ENCODE data around the gene SCAP. TPM values are rescaled to one million over a fixed set of nuclear protein-coding genes. Genes with fewer than 3 reads are reported as not detected.
A peak's percentile ranks its signal among the peaks of the same experiment; 100 is the strongest.

SCAP gene
- total and polyA plus RNA-seq, 10 donors, result 17.8 to 116 (median 91.9) TPM

- Histone ChIP-seq H3K27ac (no peak overlapping the region), H3K4me1 (peaks cover 6 to 40% (median 15%) of the 10 kb centered on the region in 6 donors)
- TF ChIP-seq CTCF (IDR thresholded peaks at IDR 0.05 in 8 of 11, conservative IDR thresholded peaks at IDR 0.05 in 3 of 11) (no peak), POLR2AphosphoS5 (IDR thresholded peaks at IDR 0.05) (no peak), POLR2A (IDR thresholded peaks at IDR 0.05) (no peak)
These were observed 76.7 kb downstream of the SCAP start for GRCh38 chr3:47399016-47399415.

GRCh38 chr3:47398228-47398627 is 77.5 kb downstream of the SCAP start:
- no peak overlapping the region for H3K27ac ChIP-seq
- TF ChIP-seq CTCF (IDR thresholded peaks at IDR 0.05 in 8 of 11, conservative IDR thresholded peaks at IDR 0.05 in 3 of 11), result no peak
- TF ChIP-seq POLR2A (IDR thresholded peaks at IDR 0.05), result no peak
- no peak for TF ChIP-seq POLR2AphosphoS5 (IDR thresholded peaks at IDR 0.05)
- WGBS, 5 donors, result 91 to 95% (median 94%) methylated on average over 7 of the region's 7 CpGs
- no peaks in the 10 kb centered on the region for H3K9me3 ChIP-seq
- H3K4me3 ChIP-seq, result no peak overlapping the region
- DNase-seq, result no peak
- peaks cover 0 to 86% (median 24%) of the 10 kb centered on the region in 6 donors for H3K36me3 ChIP-seq
- no peaks in the 10 kb centered on the region for H3K27me3 ChIP-seq (replicated peaks in 1 of 7)
- H3K4me1 ChIP-seq, result peaks cover 6 to 46% (median 15%) of the 10 kb centered on the region in 6 donors
- intact Hi-C loops (cut with DNase I; ENCODE audit: low total_unique reads), result no loop called here

More at GRCh38 chr3:47399016-47399415, 76.7 kb downstream of the SCAP start:
- intact Hi-C loops (cut with DNase I; ENCODE audit: low total_unique reads), result no loop called here
- no peaks in the 10 kb centered on the region for H3K9me3 ChIP-seq
- peaks cover 0 to 91% (median 24%) of the 10 kb centered on the region in 6 donors for H3K36me3 ChIP-seq
- no peaks in the 10 kb centered on the region for H3K27me3 ChIP-seq (replicated peaks in 1 of 7)
- DNase-seq, result no peak
- H3K4me3 ChIP-seq, result no peak overlapping the region
- 86 to 100% (median 90%) methylated on average over 1 of the region's 1 CpG for WGBS, 5 donors

GRCh38 chr3:47394881-47395280 is 80.9 kb downstream of the SCAP start:
- Histone ChIP-seq H3K27ac (peak overlapping the region in 2 of 8 donors; percentile 50 to 68), H3K4me1 (peaks cover 6 to 65% (median 19%) of the 10 kb centered on the region in 6 donors), H3K9me3 (no peaks in the 10 kb centered on the region), H3K4me3 (no peak overlapping the region), H3K36me3 (peaks cover 0 to 71% (median 18%) of the 10 kb centered on the region in 6 donors), H3K27me3 (replicated peaks in 1 of 7) (no peaks in the 10 kb centered on the region)
- no peak for DNase-seq
- intact Hi-C loops (cut with DNase I; ENCODE audit: low total_unique reads), result no loop called here
- TF ChIP-seq CTCF (IDR thresholded peaks at IDR 0.05 in 8 of 11, conservative IDR thresholded peaks at IDR 0.05 in 3 of 11) (no peak), POLR2AphosphoS5 (IDR thresholded peaks at IDR 0.05) (no peak)
- WGBS, 5 donors, result 54 to 79% (median 73%) methylated on average over 3 of the region's 3 CpGs

GRCh38 chr3:47394140-47394870 is 81.4 kb downstream of the SCAP start:
- Histone ChIP-seq H3K36me3 (peaks cover 0 to 69% (median 14%) of the 10 kb centered on the region in 6 donors), H3K9me3 (no peaks in the 10 kb centered on the region), H3K4me3 (no peak overlapping the region), H3K4me1 (peaks cover 6 to 64% (median 19%) of the 10 kb centered on the region in 6 donors), H3K27me3 (replicated peaks in 1 of 7) (no peaks in the 10 kb centered on the region), H3K27ac (peak overlapping the region in 3 of 8 donors; percentile 38 to 68 (median 50))
- intact Hi-C loops (cut with DNase I; ENCODE audit: low total_unique reads), result no loop called here
- WGBS, 5 donors, result 58 to 84% (median 68%) methylated on average over 8 of the region's 8 CpGs
- TF ChIP-seq CTCF (IDR thresholded peaks at IDR 0.05 in 8 of 11, conservative IDR thresholded peaks at IDR 0.05 in 3 of 11), result no peak
- TF ChIP-seq POLR2A (IDR thresholded peaks at IDR 0.05), result no peak
- no peak for TF ChIP-seq POLR2AphosphoS5 (IDR thresholded peaks at IDR 0.05)
- DNase-seq, result no peak

Data from spleen (tissue), 11 donors.